WTC11 (cell line): ENCODE measurements around the gene CUTA. TPM values are rescaled to one million over a fixed set of nuclear protein-coding genes. Genes with fewer than 3 reads are reported as not detected.

Experiments
- ATAC-seq: fragments of 200-7000 bp; cut with Tn5 transposase; 2 replicates; pipeline ENCODE4 v1.10.0; 2021; ENCODE audit warnings: mild to moderate bottlenecking, moderate library complexity
- CTCF ChIA-PET: fragments of 300-600 bp; sonication (Branson Sonifier 250); formaldehyde crosslinking; loops from one replicate; lab custom pipeline; 2021; ENCODE audit warnings: antibody characterized with exemption; lab: Charles Lee
- POLR2A ChIA-PET: fragments of 350-600 bp; sonication (Branson Sonifier 250); formaldehyde crosslinking; loops from one replicate; lab custom pipeline; 2021; ENCODE audit warnings: antibody characterized with exemption; lab: Charles Lee
- DNase-seq: peaks from one replicate; pipeline ENCODE4 v3.0.0; 2021; ENCODE audit warnings: low spot score
- H3K27ac Mint-ChIP-seq: 2 replicates; pipeline ENCODE4 v1.8.0; 2021; ENCODE audit warnings: mixed read lengths
- H3K27me3 Mint-ChIP-seq: 2 replicates; pipeline ENCODE4 v1.8.0; 2021; ENCODE audit warnings: low read depth, mild to moderate bottlenecking, moderate library complexity, mixed read lengths
- H3K36me3 Mint-ChIP-seq: 2 replicates; pipeline ENCODE4 v1.8.0; 2021; ENCODE audit warnings: mixed read lengths
- H3K4me1 Mint-ChIP-seq: 2 replicates; pipeline ENCODE4 v1.8.0; 2022; ENCODE audit warnings: mixed read lengths
- H3K4me3 Mint-ChIP-seq: 2 replicates; pipeline ENCODE4 v1.8.0; 2021; ENCODE audit warnings: mild to moderate bottlenecking, moderate library complexity, mixed read lengths
- H3K9me3 Mint-ChIP-seq: 2 replicates; pipeline ENCODE4 v1.8.0; 2021; ENCODE audit warnings: mixed read lengths
- ARID4B ChIP-seq: sonication (generic); formaldehyde crosslinking; IDR thresholded peaks from 2 replicates; pipeline ENCODE4 v1.8.0; 2023; ENCODE audit warnings: missing genetic modification reagents, mild to moderate bottlenecking, borderline replicate concordance
- E2F1 ChIP-seq: sonication (generic); formaldehyde crosslinking; IDR thresholded peaks from 2 replicates; pipeline ENCODE4 v1.8.0; 2022; ENCODE audit warnings: mild to moderate bottlenecking, missing genetic modification reagents
- GTF2I ChIP-seq: fragments of 250-450 bp; sonication (Bioruptor Pico); conservative IDR thresholded peaks from 2 replicates; pipeline ENCODE4 v1.4.0; 2021; ENCODE audit warnings: mild to moderate bottlenecking
- KAT7 ChIP-seq: sonication (generic); formaldehyde crosslinking; IDR thresholded peaks from 2 replicates; pipeline ENCODE4 v1.8.1; 2023; ENCODE audit warnings: missing genetic modification reagents, mild to moderate bottlenecking, borderline replicate concordance
- MAX ChIP-seq: sonication (generic); formaldehyde crosslinking; IDR thresholded peaks from 2 replicates; pipeline ENCODE4 v1.8.0; 2022; ENCODE audit warnings: mild to moderate bottlenecking, missing genetic modification reagents
- MYBL2 ChIP-seq: sonication (generic); formaldehyde crosslinking; IDR thresholded peaks from 2 replicates; pipeline ENCODE4 v1.8.1; 2023; ENCODE audit warnings: mild to moderate bottlenecking, moderate library complexity, missing genetic modification reagents
- NFYB ChIP-seq: sonication (generic); formaldehyde crosslinking; conservative IDR thresholded peaks from 2 replicates; pipeline ENCODE4 v1.8.0; 2022; ENCODE audit warnings: low read depth, missing genetic modification reagents
- PREB ChIP-seq: sonication (generic); formaldehyde crosslinking; IDR thresholded peaks from 2 replicates; pipeline ENCODE4 v1.8.1; 2022; ENCODE audit warnings: mild to moderate bottlenecking, missing genetic modification reagents, moderate library complexity, borderline replicate concordance
- SOX15 ChIP-seq: fragments of 250-450 bp; sonication (Bioruptor Pico); IDR thresholded peaks from 2 replicates; pipeline ENCODE4 v1.9.0; 2021; ENCODE audit warnings: mild to moderate bottlenecking
- TCF7 ChIP-seq: sonication (generic); formaldehyde crosslinking; IDR thresholded peaks from 2 replicates; pipeline ENCODE4 v1.8.0; 2022; ENCODE audit warnings: mild to moderate bottlenecking, low read depth, missing genetic modification reagents, moderate library complexity
- total RNA-seq: library from RNA; stranded (reverse); gene quantifications from 3 replicates; pipeline ENCODE4 v1.2.3, GENCODE V29; 2021
- TF ChIP-seq, protein P1 (sequence below): sonication (generic); formaldehyde crosslinking; IDR thresholded peaks from 2 replicates; pipeline ENCODE4 v1.8.1; 2022; ENCODE audit warnings: missing genetic modification reagents, borderline replicate concordance
- TF ChIP-seq, protein P2 (sequence below): sonication (generic); formaldehyde crosslinking; IDR thresholded peaks from 2 replicates; pipeline ENCODE4 v1.8.1; 2023; ENCODE audit warnings: mild to moderate bottlenecking, moderate library complexity, missing genetic modification reagents
- TF ChIP-seq, protein P3 (sequence below): sonication (generic); formaldehyde crosslinking; IDR thresholded peaks from 2 replicates; pipeline ENCODE4 v1.8.1; 2023; ENCODE audit warnings: mild to moderate bottlenecking, missing genetic modification reagents, borderline replicate concordance
- TF ChIP-seq, protein P4 (sequence below): fragments of 250-450 bp; sonication (Bioruptor Pico); IDR thresholded peaks from 2 replicates; pipeline ENCODE4 v2.1.2; 2022; ENCODE audit warnings: mild to moderate bottlenecking, moderate library complexity

Gene CUTA
- total RNA-seq, 1 experiment from 2014 or later, result 247 TPM

GRCh38 chr6:33453393-33454008 lies 35.6 kb upstream of the CUTA start (continued):
- TF ChIP-seq, protein P1, sequence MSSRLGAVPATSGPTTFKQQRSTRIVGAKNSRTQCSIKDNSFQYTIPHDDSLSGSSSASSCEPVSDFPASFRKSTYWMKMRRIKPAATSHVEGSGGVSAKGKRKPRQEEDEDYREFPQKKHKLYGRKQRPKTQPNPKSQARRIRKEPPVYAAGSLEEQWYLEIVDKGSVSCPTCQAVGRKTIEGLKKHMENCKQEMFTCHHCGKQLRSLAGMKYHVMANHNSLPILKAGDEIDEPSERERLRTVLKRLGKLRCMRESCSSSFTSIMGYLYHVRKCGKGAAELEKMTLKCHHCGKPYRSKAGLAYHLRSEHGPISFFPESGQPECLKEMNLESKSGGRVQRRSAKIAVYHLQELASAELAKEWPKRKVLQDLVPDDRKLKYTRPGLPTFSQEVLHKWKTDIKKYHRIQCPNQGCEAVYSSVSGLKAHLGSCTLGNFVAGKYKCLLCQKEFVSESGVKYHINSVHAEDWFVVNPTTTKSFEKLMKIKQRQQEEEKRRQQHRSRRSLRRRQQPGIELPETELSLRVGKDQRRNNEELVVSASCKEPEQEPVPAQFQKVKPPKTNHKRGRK (CRISPR knock-in tag), result no peak
- TF ChIP-seq KAT7 (CRISPR knock-in tag), result no peak
- TF ChIP-seq ARID4B (CRISPR knock-in tag), result no peak
- no peak for TF ChIP-seq GTF2I (CRISPR knock-in tag)
- TF ChIP-seq PREB, result no peak
- TF ChIP-seq E2F1 (CRISPR knock-in tag), result no peak

DNA sequence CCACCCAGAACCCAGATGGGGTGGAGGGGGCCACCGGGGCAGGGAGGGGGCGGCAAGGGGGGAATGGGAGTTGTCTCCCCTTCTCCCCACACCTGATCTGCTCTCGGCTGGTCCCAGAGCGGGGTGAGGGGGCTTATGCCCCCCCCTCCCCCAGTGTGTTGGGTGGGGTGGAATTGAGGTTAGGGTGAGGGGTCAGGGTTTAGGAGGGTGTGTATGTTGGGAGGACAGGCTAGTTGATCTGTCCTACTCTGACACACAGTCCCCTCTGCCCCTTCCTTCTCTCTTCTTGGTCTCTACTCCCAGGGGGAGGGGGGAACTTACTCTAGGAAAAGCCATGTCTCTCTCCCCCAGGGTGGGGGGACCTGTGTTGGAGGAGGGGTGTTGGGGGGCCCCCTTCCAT lies 34.6 kb upstream of the CUTA start:
- no peak for TF ChIP-seq SOX15 (CRISPR knock-in tag)
- TF ChIP-seq TCF7 (CRISPR knock-in tag), result no peak
- TF ChIP-seq, protein P2, sequence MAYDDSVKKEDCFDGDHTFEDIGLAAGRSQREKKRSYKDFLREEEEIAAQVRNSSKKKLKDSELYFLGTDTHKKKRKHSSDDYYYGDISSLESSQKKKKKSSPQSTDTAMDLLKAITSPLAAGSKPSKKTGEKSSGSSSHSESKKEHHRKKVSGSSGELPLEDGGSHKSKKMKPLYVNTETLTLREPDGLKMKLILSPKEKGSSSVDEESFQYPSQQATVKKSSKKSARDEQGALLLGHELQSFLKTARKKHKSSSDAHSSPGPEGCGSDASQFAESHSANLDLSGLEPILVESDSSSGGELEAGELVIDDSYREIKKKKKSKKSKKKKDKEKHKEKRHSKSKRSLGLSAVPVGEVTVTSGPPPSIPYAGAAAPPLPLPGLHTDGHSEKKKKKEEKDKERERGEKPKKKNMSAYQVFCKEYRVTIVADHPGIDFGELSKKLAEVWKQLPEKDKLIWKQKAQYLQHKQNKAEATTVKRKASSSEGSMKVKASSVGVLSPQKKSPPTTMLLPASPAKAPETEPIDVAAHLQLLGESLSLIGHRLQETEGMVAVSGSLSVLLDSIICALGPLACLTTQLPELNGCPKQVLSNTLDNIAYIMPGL (CRISPR knock-in tag), result no peak
- TF ChIP-seq MAX (CRISPR knock-in tag), result no peak
- TF ChIP-seq, protein P3, sequence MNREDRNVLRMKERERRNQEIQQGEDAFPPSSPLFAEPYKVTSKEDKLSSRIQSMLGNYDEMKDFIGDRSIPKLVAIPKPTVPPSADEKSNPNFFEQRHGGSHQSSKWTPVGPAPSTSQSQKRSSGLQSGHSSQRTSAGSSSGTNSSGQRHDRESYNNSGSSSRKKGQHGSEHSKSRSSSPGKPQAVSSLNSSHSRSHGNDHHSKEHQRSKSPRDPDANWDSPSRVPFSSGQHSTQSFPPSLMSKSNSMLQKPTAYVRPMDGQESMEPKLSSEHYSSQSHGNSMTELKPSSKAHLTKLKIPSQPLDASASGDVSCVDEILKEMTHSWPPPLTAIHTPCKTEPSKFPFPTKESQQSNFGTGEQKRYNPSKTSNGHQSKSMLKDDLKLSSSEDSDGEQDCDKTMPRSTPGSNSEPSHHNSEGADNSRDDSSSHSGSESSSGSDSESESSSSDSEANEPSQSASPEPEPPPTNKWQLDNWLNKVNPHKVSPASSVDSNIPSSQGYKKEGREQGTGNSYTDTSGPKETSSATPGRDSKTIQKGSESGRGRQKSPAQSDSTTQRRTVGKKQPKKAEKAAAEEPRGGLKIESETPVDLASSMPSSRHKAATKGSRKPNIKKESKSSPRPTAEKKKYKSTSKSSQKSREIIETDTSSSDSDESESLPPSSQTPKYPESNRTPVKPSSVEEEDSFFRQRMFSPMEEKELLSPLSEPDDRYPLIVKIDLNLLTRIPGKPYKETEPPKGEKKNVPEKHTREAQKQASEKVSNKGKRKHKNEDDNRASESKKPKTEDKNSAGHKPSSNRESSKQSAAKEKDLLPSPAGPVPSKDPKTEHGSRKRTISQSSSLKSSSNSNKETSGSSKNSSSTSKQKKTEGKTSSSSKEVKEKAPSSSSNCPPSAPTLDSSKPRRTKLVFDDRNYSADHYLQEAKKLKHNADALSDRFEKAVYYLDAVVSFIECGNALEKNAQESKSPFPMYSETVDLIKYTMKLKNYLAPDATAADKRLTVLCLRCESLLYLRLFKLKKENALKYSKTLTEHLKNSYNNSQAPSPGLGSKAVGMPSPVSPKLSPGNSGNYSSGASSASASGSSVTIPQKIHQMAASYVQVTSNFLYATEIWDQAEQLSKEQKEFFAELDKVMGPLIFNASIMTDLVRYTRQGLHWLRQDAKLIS (CRISPR knock-in tag), result no peak
- no peak for TF ChIP-seq NFYB
- TF ChIP-seq, protein P4, sequence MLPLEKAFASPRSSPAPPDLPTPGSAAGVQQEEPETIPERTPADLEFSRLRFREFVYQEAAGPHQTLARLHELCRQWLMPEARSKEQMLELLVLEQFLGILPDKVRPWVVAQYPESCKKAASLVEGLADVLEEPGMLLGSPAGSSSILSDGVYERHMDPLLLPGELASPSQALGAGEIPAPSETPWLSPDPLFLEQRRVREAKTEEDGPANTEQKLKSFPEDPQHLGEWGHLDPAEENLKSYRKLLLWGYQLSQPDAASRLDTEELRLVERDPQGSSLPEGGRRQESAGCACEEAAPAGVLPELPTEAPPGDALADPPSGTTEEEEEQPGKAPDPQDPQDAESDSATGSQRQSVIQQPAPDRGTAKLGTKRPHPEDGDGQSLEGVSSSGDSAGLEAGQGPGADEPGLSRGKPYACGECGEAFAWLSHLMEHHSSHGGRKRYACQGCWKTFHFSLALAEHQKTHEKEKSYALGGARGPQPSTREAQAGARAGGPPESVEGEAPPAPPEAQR (CRISPR knock-in tag), result no peak
- TF ChIP-seq MYBL2 (CRISPR knock-in tag), result no peak
- no peak for TF ChIP-seq PREB
- ChIA-PET POLR2A (no interaction called here), CTCF (interaction anchor here (0.6 to 1.7 kb wide), 2 partner anchors 18 to 248 kb away, joined by 3 to 4 read pairs; no protein-coding TSS in a partner anchor)
- Mint-ChIP-seq H3K4me1 (peaks cover 17% of the 10 kb centered on the region), H3K27me3 (no peaks in the 10 kb centered on the region), H3K27ac (no peak overlapping the region), H3K36me3 (peaks cover 42% of the 10 kb centered on the region), H3K4me3 (no peak overlapping the region), H3K9me3 (no peaks in the 10 kb centered on the region)
- ATAC-seq, result no peak
- no peak for DNase-seq
